ENCODE measurements around the gene TOMM70. TPM values are rescaled to one million over a fixed set of nuclear protein-coding genes. Genes with fewer than 3 reads are reported as not detected.

TOMM70 gene
- total and polyA plus RNA-seq, 2 of the 13 experiments (the other 11 are each of a cell fraction or from before 2014, with no cell fraction given), result 27.0 to 77.2 TPM

DNA sequence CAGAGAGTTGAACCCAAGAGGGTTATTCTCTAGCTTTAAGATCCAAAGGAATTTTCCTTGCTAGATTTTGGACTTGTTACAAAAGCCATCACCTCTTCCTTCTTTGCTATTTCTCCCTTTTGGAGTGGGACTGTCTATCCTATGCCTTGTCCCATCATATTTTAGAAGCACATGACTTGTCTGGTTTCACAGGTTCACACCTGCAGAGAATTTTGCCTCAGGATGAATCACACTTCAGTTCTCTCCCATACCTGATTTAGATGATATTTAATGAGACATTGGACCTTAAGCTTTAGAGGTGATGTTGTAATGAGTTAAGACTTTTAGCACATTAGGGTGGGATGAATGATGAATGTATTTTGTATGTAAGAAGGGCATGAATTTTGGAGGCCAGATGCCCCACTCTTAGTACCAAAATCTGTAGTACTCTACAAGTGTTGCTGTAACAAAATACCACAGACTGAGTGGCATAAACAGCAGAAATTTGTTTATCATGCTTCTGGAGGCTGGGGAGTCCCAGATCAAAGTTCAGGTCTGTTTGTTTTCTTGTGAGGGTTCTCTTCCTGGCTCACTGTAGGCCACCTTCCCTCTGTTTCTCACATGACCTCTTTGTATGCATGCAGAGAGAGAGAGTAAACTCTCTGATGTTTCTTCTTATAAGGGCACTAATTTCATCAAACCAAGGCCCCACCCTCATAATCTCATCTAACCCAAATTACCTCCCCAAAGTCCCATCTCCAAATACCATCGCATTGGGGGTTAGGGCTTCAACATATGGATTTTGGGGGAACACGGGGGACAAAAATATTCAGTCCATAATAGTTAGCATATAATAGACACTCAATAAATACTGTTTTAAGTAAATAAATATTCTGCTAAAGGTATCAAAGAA lies 10.4 kb upstream of the TOMM70 start (continued):
- TF ChIP-seq ZFX (CRISPR knock-in tag; IDR thresholded peaks at IDR 0.05; ENCODE audit: low read depth) (no peak), RAD51 (IDR thresholded peaks at IDR 0.05; ENCODE audit: borderline replicate concordance) (no peak), PHF8 (CRISPR knock-in tag; IDR thresholded peaks at IDR 0.05) (no peak), ZNF567 (CRISPR knock-in tag; IDR thresholded peaks at IDR 0.05; ENCODE audit: borderline replicate concordance) (no peak), ZNF549 (CRISPR knock-in tag; IDR thresholded peaks at IDR 0.05) (no peak), ZBTB14 (CRISPR knock-in tag; IDR thresholded peaks at IDR 0.05) (no peak), ZSCAN31 (CRISPR knock-in tag; IDR thresholded peaks at IDR 0.05; ENCODE audit: low read depth) (no peak), ZNF160 (CRISPR knock-in tag; IDR thresholded peaks at IDR 0.05) (no peak), ERF (CRISPR knock-in tag; IDR thresholded peaks at IDR 0.05) (no peak), ARNT2 (CRISPR knock-in tag; IDR thresholded peaks at IDR 0.05; ENCODE audit: low read depth) (no peak), FOXP1 (IDR thresholded peaks at IDR 0.05) (no peak), FOXP1 (CRISPR knock-in tag; IDR thresholded peaks at IDR 0.05) (peak; percentile 88), ISL2 (CRISPR knock-in tag; IDR thresholded peaks at IDR 0.05) (no peak), CEBPG (CRISPR knock-in tag; IDR thresholded peaks at IDR 0.05) (no peak), ZNF251 (CRISPR knock-in tag; IDR thresholded peaks at IDR 0.05) (no peak), MED13 (CRISPR knock-in tag; IDR thresholded peaks at IDR 0.05) (no peak), GFI1 (CRISPR knock-in tag; IDR thresholded peaks at IDR 0.05; ENCODE audit: borderline replicate concordance) (0 out of 2 replicates have a peak, but pooled peaks have one; percentile 25), SMAD3 (CRISPR knock-in tag; IDR thresholded peaks at IDR 0.05) (no peak), CCAR2 (optimal IDR thresholded peaks at IDR 0.05; ENCODE audit: low read depth, low read length) (no peak)
- TF ChIP-seq, protein P1, sequence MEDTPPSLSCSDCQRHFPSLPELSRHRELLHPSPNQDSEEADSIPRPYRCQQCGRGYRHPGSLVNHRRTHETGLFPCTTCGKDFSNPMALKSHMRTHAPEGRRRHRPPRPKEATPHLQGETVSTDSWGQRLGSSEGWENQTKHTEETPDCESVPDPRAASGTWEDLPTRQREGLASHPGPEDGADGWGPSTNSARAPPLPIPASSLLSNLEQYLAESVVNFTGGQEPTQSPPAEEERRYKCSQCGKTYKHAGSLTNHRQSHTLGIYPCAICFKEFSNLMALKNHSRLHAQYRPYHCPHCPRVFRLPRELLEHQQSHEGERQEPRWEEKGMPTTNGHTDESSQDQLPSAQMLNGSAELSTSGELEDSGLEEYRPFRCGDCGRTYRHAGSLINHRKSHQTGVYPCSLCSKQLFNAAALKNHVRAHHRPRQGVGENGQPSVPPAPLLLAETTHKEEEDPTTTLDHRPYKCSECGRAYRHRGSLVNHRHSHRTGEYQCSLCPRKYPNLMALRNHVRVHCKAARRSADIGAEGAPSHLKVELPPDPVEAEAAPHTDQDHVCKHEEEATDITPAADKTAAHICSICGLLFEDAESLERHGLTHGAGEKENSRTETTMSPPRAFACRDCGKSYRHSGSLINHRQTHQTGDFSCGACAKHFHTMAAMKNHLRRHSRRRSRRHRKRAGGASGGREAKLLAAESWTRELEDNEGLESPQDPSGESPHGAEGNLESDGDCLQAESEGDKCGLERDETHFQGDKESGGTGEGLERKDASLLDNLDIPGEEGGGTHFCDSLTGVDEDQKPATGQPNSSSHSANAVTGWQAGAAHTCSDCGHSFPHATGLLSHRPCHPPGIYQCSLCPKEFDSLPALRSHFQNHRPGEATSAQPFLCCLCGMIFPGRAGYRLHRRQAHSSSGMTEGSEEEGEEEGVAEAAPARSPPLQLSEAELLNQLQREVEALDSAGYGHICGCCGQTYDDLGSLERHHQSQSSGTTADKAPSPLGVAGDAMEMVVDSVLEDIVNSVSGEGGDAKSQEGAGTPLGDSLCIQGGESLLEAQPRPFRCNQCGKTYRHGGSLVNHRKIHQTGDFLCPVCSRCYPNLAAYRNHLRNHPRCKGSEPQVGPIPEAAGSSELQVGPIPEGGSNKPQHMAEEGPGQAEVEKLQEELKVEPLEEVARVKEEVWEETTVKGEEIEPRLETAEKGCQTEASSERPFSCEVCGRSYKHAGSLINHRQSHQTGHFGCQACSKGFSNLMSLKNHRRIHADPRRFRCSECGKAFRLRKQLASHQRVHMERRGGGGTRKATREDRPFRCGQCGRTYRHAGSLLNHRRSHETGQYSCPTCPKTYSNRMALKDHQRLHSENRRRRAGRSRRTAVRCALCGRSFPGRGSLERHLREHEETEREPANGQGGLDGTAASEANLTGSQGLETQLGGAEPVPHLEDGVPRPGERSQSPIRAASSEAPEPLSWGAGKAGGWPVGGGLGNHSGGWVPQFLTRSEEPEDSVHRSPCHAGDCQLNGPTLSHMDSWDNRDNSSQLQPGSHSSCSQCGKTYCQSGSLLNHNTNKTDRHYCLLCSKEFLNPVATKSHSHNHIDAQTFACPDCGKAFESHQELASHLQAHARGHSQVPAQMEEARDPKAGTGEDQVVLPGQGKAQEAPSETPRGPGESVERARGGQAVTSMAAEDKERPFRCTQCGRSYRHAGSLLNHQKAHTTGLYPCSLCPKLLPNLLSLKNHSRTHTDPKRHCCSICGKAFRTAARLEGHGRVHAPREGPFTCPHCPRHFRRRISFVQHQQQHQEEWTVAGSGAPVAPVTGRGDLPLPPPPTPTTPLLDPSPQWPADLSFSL (CRISPR knock-in tag; IDR thresholded peaks at IDR 0.05), result no peak
- TF ChIP-seq, protein P2, sequence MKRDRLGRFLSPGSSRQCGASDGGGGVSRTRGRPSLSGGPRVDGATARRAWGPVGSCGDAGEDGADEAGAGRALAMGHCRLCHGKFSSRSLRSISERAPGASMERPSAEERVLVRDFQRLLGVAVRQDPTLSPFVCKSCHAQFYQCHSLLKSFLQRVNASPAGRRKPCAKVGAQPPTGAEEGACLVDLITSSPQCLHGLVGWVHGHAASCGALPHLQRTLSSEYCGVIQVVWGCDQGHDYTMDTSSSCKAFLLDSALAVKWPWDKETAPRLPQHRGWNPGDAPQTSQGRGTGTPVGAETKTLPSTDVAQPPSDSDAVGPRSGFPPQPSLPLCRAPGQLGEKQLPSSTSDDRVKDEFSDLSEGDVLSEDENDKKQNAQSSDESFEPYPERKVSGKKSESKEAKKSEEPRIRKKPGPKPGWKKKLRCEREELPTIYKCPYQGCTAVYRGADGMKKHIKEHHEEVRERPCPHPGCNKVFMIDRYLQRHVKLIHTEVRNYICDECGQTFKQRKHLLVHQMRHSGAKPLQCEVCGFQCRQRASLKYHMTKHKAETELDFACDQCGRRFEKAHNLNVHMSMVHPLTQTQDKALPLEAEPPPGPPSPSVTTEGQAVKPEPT (CRISPR knock-in tag; IDR thresholded peaks at IDR 0.05; ENCODE audit: low read depth), result no peak
